Body of pancreas (tissue), 4 donors: Measurements from ENCODE around the gene KCTD15. TPM values are rescaled to one million over a fixed set of nuclear protein-coding genes. Genes with fewer than 3 reads are reported as not detected.

ENCODE experiments used
- ATAC-seq: fragments of 150-250 bp; one replicate; pipeline ENCODE4 v1.9.1; 2016
- DNase-seq, 4 donors: peaks; one replicate each; pipeline ENCODE4 v3.0.0-alpha.2; 2019
- H3K27ac ChIP-seq, 4 donors: fragments of 200-600 bp; sonication (generic); 1 replicate in 3 of 4; 2 replicates in 1 of 4; pipeline versions ENCODE4 v1.5.1 to v1.6.1; 2016 to 2019; ENCODE audit warnings: mild to moderate bottlenecking in 1 of 4, mixed read lengths in 1 of 4, moderate library complexity in 1 of 4
- H3K27me3 ChIP-seq, 2 donors: fragments of 200-600 bp; sonication (generic); one replicate each; pipeline ENCODE4 v1.6.0; 2016; ENCODE audit warnings: mild to moderate bottlenecking in 1 of 2
- H3K36me3 ChIP-seq, 2 donors: fragments of 200-600 bp; sonication (generic); replicated peaks in 1 of 2; 2 replicates each; pipeline ENCODE4 v1.5.1; 2016; ENCODE audit warnings: low read depth in 2 of 2; ENCODE audit not compliant: insufficient read depth in 1 of 2
- H3K4me1 ChIP-seq: fragments of 200-600 bp; sonication (generic); one replicate; pipeline ENCODE4 v1.6.0; 2016
- H3K4me3 ChIP-seq, 2 donors: fragments of 200-600 bp; sonication (generic); 1 replicate in 1 of 2; 2 replicates in 1 of 2; pipeline ENCODE4 v1.5.1; 2016 to 2019
- H3K9me3 ChIP-seq, 3 donors: fragments of 200-600 bp; sonication (generic); 1 replicate in 2 of 3; 2 replicates in 1 of 3; pipeline ENCODE4 v1.5.1; 2016
- CTCF ChIP-seq, 7 experiments: fragments of 450-650 bp in 4 of 7; fragments of 200-600 bp in 3 of 7; sonication (generic) in 3 of 7; IDR thresholded peaks; one replicate each; pipeline ENCODE4 v1.5.1; 2016 to 2019; ENCODE audit warnings: antibody characterized with exemption in 7 of 7
- POLR2A ChIP-seq, 3 donors: fragments of 450-650 bp; IDR thresholded peaks; one replicate each; pipeline ENCODE4 v1.6.1; 2016; ENCODE audit warnings: antibody characterized with exemption in 3 of 3, mild to moderate bottlenecking in 2 of 3
- WGBS, 2 donors: methylation state at CpG; one replicate each; pipeline ENCODE4 v1.1.5; 2017; 5-methylcytosine and 5-hydroxymethylcytosine counted together
- intact Hi-C: fragments of 100-400 bp; cut with DNase I; formaldehyde crosslinking; loops from one replicate; pipeline ENCODE4 v1.15.1; 2023
- total RNA-seq, 2 donors: library from RNA; depleted of rRNA; stranded (reverse); fragments of >200 nt; gene quantifications; one replicate each; pipeline ENCODE4 v1.1.0, GENCODE V29; 2016

KCTD15 gene
- total RNA-seq, 2 donors from 2014 or later = 31.6 to 52.1 TPM

GRCh38 chr19:33795370-33796163 lies 1.1 kb upstream of the KCTD15 start:
- intact Hi-C loops = no loop called here
- no peaks in the 10 kb centered on the region for H3K36me3 ChIP-seq
- peak overlapping the region; percentile 70 to 77 for H3K4me3 ChIP-seq
- peak; percentile 51 to 88 (median 80) for TF ChIP-seq CTCF (IDR thresholded peaks at IDR 0.05)
- peak; percentile 48 to 79 (median 77) for TF ChIP-seq POLR2A (IDR thresholded peaks at IDR 0.05)
- peak; percentile 82 to 87 (median 85) for DNase-seq
- no peaks in the 10 kb centered on the region for H3K9me3 ChIP-seq
- peaks cover 32% of the 10 kb centered on the region for H3K4me1 ChIP-seq
- WGBS, 2 donors = 1 to 2% methylated on average over 35 to 90 of the region's 92 CpGs
- ATAC-seq = peak; percentile 81
- H3K27me3 ChIP-seq = no peaks in the 10 kb centered on the region
- H3K27ac ChIP-seq = peak overlapping the region; percentile 87 to 94 (median 91)

DNA sequence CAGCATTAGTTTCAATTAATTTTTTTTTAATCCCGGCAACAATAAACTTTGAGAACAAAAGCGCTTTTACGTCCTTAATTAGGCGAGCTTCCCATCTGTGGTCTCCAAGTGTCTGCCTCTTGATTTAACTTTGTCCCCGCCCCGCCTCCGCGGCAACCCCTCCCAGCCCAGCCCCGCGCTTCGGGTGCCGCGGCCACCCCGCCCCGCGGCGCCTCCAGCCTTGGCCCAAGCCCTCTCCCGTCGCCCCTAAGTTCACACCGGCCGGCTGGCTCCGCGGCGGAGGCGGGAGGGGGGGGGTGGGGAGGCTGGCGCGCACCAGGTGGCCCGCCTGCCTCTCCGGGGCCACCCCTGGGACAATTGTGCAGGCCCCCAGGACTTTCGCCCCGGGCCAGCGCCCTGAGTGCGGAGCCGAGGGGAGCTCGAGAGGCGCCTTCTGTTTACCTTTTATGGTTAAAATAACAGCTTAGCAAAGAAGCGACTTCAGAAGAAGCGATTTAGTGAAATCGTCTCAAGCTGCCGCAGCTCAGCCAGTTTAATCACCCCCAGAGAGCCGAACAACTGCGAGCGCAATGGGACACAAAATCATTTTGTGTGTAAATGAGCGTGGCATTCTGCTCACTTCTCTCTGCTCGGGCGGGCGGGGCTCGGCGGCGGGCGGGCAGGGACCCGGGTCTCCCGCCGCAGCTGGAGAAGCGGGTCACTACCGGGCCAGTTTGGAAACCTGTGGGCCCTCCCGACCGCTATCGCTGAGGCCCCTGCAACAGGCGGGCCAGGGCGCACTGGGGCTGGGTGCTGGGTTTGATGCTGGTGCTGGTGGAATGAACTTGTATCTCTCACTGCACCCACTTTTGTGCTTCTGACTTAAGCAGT lies 1.4 kb downstream of the KCTD15 start:
- peak overlapping the region; percentile 70 to 77 for H3K4me3 ChIP-seq
- ATAC-seq (peak; percentile 28), DNase-seq (peak; percentile 63 to 79 (median 70))
- intact Hi-C loops = no loop called here
- H3K9me3 ChIP-seq = no peaks in the 10 kb centered on the region
- H3K27ac ChIP-seq = peak overlapping the region; percentile 87 to 94 (median 91)
- H3K27me3 ChIP-seq = no peaks in the 10 kb centered on the region
- peak in 1 of 3 donors; percentile 13 for TF ChIP-seq POLR2A (IDR thresholded peaks at IDR 0.05)
- no peak for TF ChIP-seq CTCF (IDR thresholded peaks at IDR 0.05)
- WGBS, 2 donors = 6 to 8% methylated on average over 29 to 61 of the region's 61 CpGs
- H3K36me3 ChIP-seq = peaks cover 0 to 2% of the 10 kb centered on the region in 2 donors
- peaks cover 32% of the 10 kb centered on the region for H3K4me1 ChIP-seq

DNA sequence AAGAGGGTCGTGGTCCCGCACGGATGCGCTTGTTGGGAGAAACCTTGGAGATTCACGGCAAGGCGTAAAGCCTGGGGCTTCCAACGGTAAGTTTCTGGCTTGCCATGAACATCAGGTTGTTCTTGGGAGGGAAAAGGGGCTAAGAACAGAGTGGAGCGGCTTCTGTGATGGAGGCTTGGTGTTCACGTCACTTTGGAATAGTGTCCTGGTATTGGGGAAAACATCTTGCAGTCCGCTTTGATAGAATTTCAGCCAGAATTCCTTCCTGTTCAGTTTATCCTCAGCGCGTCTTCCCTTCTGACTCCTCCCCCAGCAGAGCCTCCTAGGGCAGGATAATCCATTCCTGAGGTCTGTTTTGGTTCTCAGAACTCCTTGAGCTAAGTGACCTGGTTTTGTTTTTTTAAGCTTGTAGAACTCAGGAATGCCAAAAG lies 2.0 kb downstream of the KCTD15 start:
- 35 to 59% methylated on average over 7 to 12 of the region's 12 CpGs for WGBS, 2 donors
- Histone ChIP-seq H3K27me3 (no peaks in the 10 kb centered on the region), H3K36me3 (peaks cover 0 to 2% of the 10 kb centered on the region in 2 donors), H3K4me3 (peak overlapping the region in 1 of 2 donors; percentile 70), H3K4me1 (peaks cover 36% of the 10 kb centered on the region), H3K9me3 (no peaks in the 10 kb centered on the region), H3K27ac (peak overlapping the region; percentile 87 to 94 (median 91))
- intact Hi-C loops = no loop called here
- no peak for DNase-seq
- ATAC-seq = no peak
- TF ChIP-seq CTCF (IDR thresholded peaks at IDR 0.05) (no peak), POLR2A (IDR thresholded peaks at IDR 0.05) (no peak)

DNA sequence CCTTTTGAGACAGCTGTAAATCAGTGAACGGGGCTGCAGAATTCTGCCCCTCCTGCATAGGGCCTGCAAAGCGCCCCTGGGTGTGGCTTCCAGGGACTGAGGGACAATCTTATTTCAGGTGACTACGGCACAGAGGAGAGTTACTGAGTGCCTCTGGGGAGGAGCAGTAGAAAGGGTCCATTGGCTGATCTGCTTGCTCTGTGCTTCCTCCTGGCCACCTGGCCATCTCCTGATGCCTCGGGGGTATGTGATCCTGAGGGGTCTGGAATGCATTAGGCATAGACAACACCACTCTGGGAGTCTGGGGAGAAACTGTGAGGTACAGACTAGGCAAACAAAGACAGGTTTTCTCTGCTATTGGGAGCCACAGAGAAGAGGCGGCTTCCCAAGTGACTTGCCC lies 2.8 kb downstream of the KCTD15 start:
- no peaks in the 10 kb centered on the region for H3K27me3 ChIP-seq
- no peak overlapping the region for H3K27ac ChIP-seq
- no peaks in the 10 kb centered on the region for H3K9me3 ChIP-seq
- DNase-seq (no peak), ATAC-seq (no peak)
- H3K4me1 ChIP-seq = peaks cover 43% of the 10 kb centered on the region
- no peak overlapping the region for H3K4me3 ChIP-seq
- TF ChIP-seq CTCF (IDR thresholded peaks at IDR 0.05) (no peak), POLR2A (IDR thresholded peaks at IDR 0.05) (no peak)
- intact Hi-C loops = no loop called here
- peaks cover 0 to 2% of the 10 kb centered on the region in 2 donors for H3K36me3 ChIP-seq
- 75 to 80% methylated on average over 4 to 5 of the region's 5 CpGs for WGBS, 2 donors
